ENCODE data around the gene NGLY1. TPM values are rescaled to one million over a fixed set of nuclear protein-coding genes. Genes with fewer than 3 reads are reported as not detected.

NGLY1 gene
- total RNA-seq, 1 experiment from 2014 or later: 14.6 TPM

DNA sequence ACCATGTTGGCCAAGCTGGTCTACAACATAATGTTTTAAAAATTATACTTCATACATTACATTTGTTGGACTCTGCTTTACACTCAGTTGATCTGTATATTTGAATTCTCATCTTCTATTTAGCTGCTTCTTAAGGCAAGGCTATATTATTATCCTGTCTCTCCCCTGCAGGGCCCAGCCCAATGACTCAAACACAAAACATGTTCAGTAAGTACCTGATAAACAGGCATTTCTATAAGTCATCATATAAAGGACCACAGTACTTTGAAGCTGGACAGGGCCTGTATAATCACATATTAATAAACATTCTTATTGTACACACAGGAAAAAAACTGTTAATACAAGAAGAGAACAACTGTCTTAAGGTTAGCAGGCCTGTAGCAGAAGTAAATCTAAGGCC is 36.2 kb downstream of the NGLY1 start:
- Histone ChIP-seq H3K27ac (ENCODE audit: low read length) (no peak overlapping the region), H3K9me3 (ENCODE audit: control insufficient read depth, insufficient read depth, low read depth, low read length) (no peaks in the 10 kb centered on the region), H3K27me3 (ENCODE audit: control insufficient read depth, insufficient read depth, low read length) (no peaks in the 10 kb centered on the region), H3K36me3 (ENCODE audit: control insufficient read depth, insufficient read depth, low read length) (peaks cover 4% of the 10 kb centered on the region; the same call in 1 of the 2 replicates), H3K4me1 (ENCODE audit: control insufficient read depth, insufficient read depth, low read length) (no peaks in the 10 kb centered on the region), H3K4me3 (ENCODE audit: low read depth in 2 of 2, low read length in 2 of 2) (no peak overlapping the region)
- TF ChIP-seq TCF7L2 (IDR thresholded peaks at IDR 0.05; ENCODE audit: low read depth, low read length) (no peak), SIN3A (IDR thresholded peaks at IDR 0.05; ENCODE audit: borderline replicate concordance, insufficient read depth, low read depth, low read length) (no peak), CTCF (IDR thresholded peaks at IDR 0.05) (no peak), POLR2AphosphoS5 (IDR thresholded peaks at IDR 0.05; ENCODE audit: low read depth, low read length) (no peak), REST (IDR thresholded peaks at IDR 0.05; ENCODE audit: insufficient read depth in 1 of 2, low read depth in 2 of 2, low read length in 1 of 2) (no peak)
- no peak for ATAC-seq
- BruUV-seq (replicated peaks): no TSS peak
- POLR2A ChIA-PET: no interaction called here
- in situ Hi-C loops (cut with HindIII; ENCODE audit: low pct_unique_long_range_greater_than_20kb, low sequenced_read_pairs): no loop called here
- CTCF ChIA-PET: no interaction called here
- intact Hi-C loops (cut with micrococcal nuclease; ENCODE audit: unreplicated experiment): no loop called here
- DNase-seq (ENCODE audit: low read depth, low spot score): no peak

DNA sequence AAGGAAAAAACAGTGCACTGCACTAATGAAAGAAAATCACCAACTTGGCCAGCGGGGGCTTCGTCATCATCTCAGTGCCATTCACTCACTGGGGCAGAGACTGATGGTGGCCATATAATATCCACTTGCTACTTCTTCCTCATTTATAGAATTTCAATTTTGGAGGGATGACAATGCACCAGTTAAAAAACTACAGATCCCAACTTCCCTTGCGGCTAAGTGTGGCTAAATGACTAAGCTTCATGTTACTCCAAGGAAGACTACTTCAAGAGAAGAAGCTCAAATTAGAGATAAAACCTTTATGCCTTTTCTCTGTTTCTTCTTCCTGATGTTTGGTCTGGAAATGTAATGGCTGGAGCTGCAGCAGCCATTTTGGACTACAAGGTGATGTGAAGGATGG is 38.8 kb downstream of the NGLY1 start:
- intact Hi-C loops (cut with micrococcal nuclease; ENCODE audit: unreplicated experiment) (no loop called here), in situ Hi-C loops (cut with HindIII; ENCODE audit: low pct_unique_long_range_greater_than_20kb, low sequenced_read_pairs) (no loop called here)
- Histone ChIP-seq H3K27ac (ENCODE audit: low read length) (no peak overlapping the region), H3K4me3 (ENCODE audit: low read depth in 2 of 2, low read length in 2 of 2) (no peak overlapping the region), H3K27me3 (ENCODE audit: control insufficient read depth, insufficient read depth, low read length) (no peaks in the 10 kb centered on the region), H3K36me3 (ENCODE audit: control insufficient read depth, insufficient read depth, low read length) (no peaks in the 10 kb centered on the region; the same call in 1 of the 2 replicates), H3K4me1 (ENCODE audit: control insufficient read depth, insufficient read depth, low read length) (no peaks in the 10 kb centered on the region), H3K9me3 (ENCODE audit: control insufficient read depth, insufficient read depth, low read depth, low read length) (no peaks in the 10 kb centered on the region)
- ChIA-PET POLR2A (no interaction called here), CTCF (no interaction called here)
- DNase-seq (ENCODE audit: low read depth, low spot score) (no peak), ATAC-seq (no peak)
- no TSS peak for BruUV-seq (replicated peaks)
- TF ChIP-seq CTCF (IDR thresholded peaks at IDR 0.05): no peak
- no peak for TF ChIP-seq REST (IDR thresholded peaks at IDR 0.05; ENCODE audit: insufficient read depth in 1 of 2, low read depth in 2 of 2, low read length in 1 of 2)
- no peak for TF ChIP-seq TCF7L2 (IDR thresholded peaks at IDR 0.05; ENCODE audit: low read depth, low read length)
- no peak for TF ChIP-seq POLR2AphosphoS5 (IDR thresholded peaks at IDR 0.05; ENCODE audit: low read depth, low read length)
- TF ChIP-seq SIN3A (IDR thresholded peaks at IDR 0.05; ENCODE audit: borderline replicate concordance, insufficient read depth, low read depth, low read length): no peak

Data from Panc1 (cell line).